DND-41 (cell line): Measurements from ENCODE around the gene PRKCA.

ENCODE experiments used
- ATAC-seq: fragments of 200-7000 bp; cut with Tn5 transposase; 3 replicates; pipeline ENCODE4 v1.9.1; 2021; ENCODE audit warnings: low read depth; ENCODE audit not compliant: insufficient read depth
- DNase-seq: peaks from one replicate; pipeline ENCODE4 v3.0.0-alpha.2; 2020
- H2AFZ ChIP-seq: 2 replicates; pipeline ENCODE4 v1.6.0; 2012; ENCODE audit warnings: low read depth, low read length
- H3K27ac ChIP-seq: 2 replicates; pipeline ENCODE4 v1.5.1; 2012; ENCODE audit warnings: low read length, inconsistent platforms
- H3K27me3 ChIP-seq: fragments of 200-600 bp; sonication (generic); 2 replicates; pipeline ENCODE4 v1.6.0; 2012; ENCODE audit warnings: low read length, mild to moderate bottlenecking, inconsistent platforms; ENCODE audit not compliant: insufficient read depth, poor library complexity
- H3K36me3 ChIP-seq: 2 replicates; pipeline ENCODE4 v1.5.1; 2012; ENCODE audit warnings: low read length, inconsistent platforms; ENCODE audit not compliant: insufficient read depth
- H3K4me1 ChIP-seq: 2 replicates; pipeline ENCODE4 v1.5.1; 2012; ENCODE audit warnings: mild to moderate bottlenecking, low read length; ENCODE audit not compliant: insufficient read depth
- H3K4me2 ChIP-seq: 2 replicates; pipeline ENCODE4 v1.6.0; 2012; ENCODE audit warnings: mild to moderate bottlenecking, moderate library complexity, low read length, inconsistent platforms; ENCODE audit not compliant: insufficient read depth
- H3K4me3 ChIP-seq, 2 experiments: fragments of 200-600 bp in 1 of 2; shearing (Covaris generic) in 1 of 2; 2 replicates each; pipeline ENCODE4 v1.5.1; 2012 to 2016; ENCODE audit warnings: inconsistent platforms in 2 of 2, low read length in 2 of 2, mild to moderate bottlenecking in 2 of 2, low read depth in 1 of 2, moderate library complexity in 1 of 2
- H3K79me2 ChIP-seq: 2 replicates; pipeline ENCODE4 v1.6.0; 2012; ENCODE audit warnings: low read length, inconsistent platforms; ENCODE audit not compliant: insufficient read depth
- H3K9ac ChIP-seq: 2 replicates; pipeline ENCODE4 v1.6.0; 2012; ENCODE audit warnings: low read depth, mild to moderate bottlenecking, inconsistent platforms, low read length, moderate library complexity
- H3K9me3 ChIP-seq: 2 replicates; pipeline ENCODE4 v1.5.1; 2012; ENCODE audit warnings: low read length, moderate library complexity, mild to moderate bottlenecking, inconsistent platforms; ENCODE audit not compliant: insufficient read depth, severe bottlenecking
- H4K20me1 ChIP-seq: 2 replicates; pipeline ENCODE4 v1.6.0; 2012; ENCODE audit warnings: low read length; ENCODE audit not compliant: insufficient read depth
- CTCF ChIP-seq: IDR thresholded peaks from 2 replicates; pipeline ENCODE4 v1.5.1; 2012; ENCODE audit warnings: borderline replicate concordance, low read length, moderate library complexity, mild to moderate bottlenecking; ENCODE audit not compliant: poor library complexity, severe bottlenecking; ENCODE audit errors: extremely low read depth
- EZH2 ChIP-seq: IDR thresholded peaks from 3 replicates; pipeline ENCODE4 v1.6.1; 2012; ENCODE audit warnings: borderline replicate concordance, low read depth, mild to moderate bottlenecking, moderate library complexity, low read length, inconsistent platforms; ENCODE audit not compliant: severe bottlenecking

PRKCA gene

GRCh38 chr17:66819466-66819865 is 517.1 kb downstream of the PRKCA start:
- H3K9me3 ChIP-seq: no peaks in the 10 kb centered on the region
- no peak overlapping the region for H2AFZ ChIP-seq
- H3K27me3 ChIP-seq: no peaks in the 10 kb centered on the region
- no peak overlapping the region for H3K4me3 ChIP-seq
- no peaks in the 10 kb centered on the region for H3K4me1 ChIP-seq
- no peak overlapping the region for H3K27ac ChIP-seq
- H3K4me2 ChIP-seq: no peak overlapping the region
- no peaks in the 10 kb centered on the region for H3K36me3 ChIP-seq
- DNase-seq (no peak), ATAC-seq (no peak)
- TF ChIP-seq CTCF (no peak), EZH2 (no peak)
- no peaks in the 10 kb centered on the region for H4K20me1 ChIP-seq
- H3K79me2 ChIP-seq: no peaks in the 10 kb centered on the region
- no peak overlapping the region for H3K9ac ChIP-seq

GRCh38 chr17:66822009-66822408 is 519.6 kb downstream of the PRKCA start:
- H3K27ac ChIP-seq: no peak overlapping the region
- H3K27me3 ChIP-seq: no peaks in the 10 kb centered on the region
- no peak for TF ChIP-seq EZH2
- TF ChIP-seq CTCF: no peak
- no peak overlapping the region for H2AFZ ChIP-seq
- H3K4me2 ChIP-seq: no peak overlapping the region
- no peak overlapping the region for H3K9ac ChIP-seq
- DNase-seq (no peak), ATAC-seq (no peak)
- H4K20me1 ChIP-seq: no peaks in the 10 kb centered on the region
- no peak overlapping the region for H3K4me3 ChIP-seq
- H3K9me3 ChIP-seq: no peaks in the 10 kb centered on the region
- H3K36me3 ChIP-seq: no peaks in the 10 kb centered on the region
- no peaks in the 10 kb centered on the region for H3K79me2 ChIP-seq
- no peaks in the 10 kb centered on the region for H3K4me1 ChIP-seq

GRCh38 chr17:66826856-66827255 is 524.4 kb downstream of the PRKCA start:
- TF ChIP-seq CTCF: no peak
- no peak for TF ChIP-seq EZH2

GRCh38 chr17:66829386-66829864 is 527.0 kb downstream of the PRKCA start:
- DNase-seq (peak; percentile 37), ATAC-seq (peak; percentile 75)
- Histone ChIP-seq H3K36me3 (no peaks in the 10 kb centered on the region), H3K4me3 (no peak overlapping the region), H3K79me2 (no peaks in the 10 kb centered on the region), H4K20me1 (no peaks in the 10 kb centered on the region), H3K9me3 (no peaks in the 10 kb centered on the region), H3K4me2 (no peak overlapping the region), H3K9ac (no peak overlapping the region), H3K27ac (no peak overlapping the region), H3K27me3 (peaks cover 18% of the 10 kb centered on the region), H3K4me1 (no peaks in the 10 kb centered on the region), H2AFZ (no peak overlapping the region)
- TF ChIP-seq CTCF: no peak

More at GRCh38 chr17:66826856-66827255, 524.4 kb downstream of the PRKCA start:
- peaks cover 18% of the 10 kb centered on the region for H3K27me3 ChIP-seq
- ATAC-seq (no peak), DNase-seq (no peak)
- H3K4me3 ChIP-seq: no peak overlapping the region
- H3K27ac ChIP-seq: no peak overlapping the region
- no peak overlapping the region for H3K4me2 ChIP-seq
- H4K20me1 ChIP-seq: no peaks in the 10 kb centered on the region
- H3K36me3 ChIP-seq: no peaks in the 10 kb centered on the region
- no peaks in the 10 kb centered on the region for H3K4me1 ChIP-seq
- no peak overlapping the region for H2AFZ ChIP-seq
- H3K9ac ChIP-seq: no peak overlapping the region
- H3K9me3 ChIP-seq: no peaks in the 10 kb centered on the region
- H3K79me2 ChIP-seq: no peaks in the 10 kb centered on the region
